NOMO-1 treated with dmso at 0.1 percent for 144 hours (cell line): ENCODE measurements around the gene CSNK1D.

ENCODE experiments used
- DNase-seq: peaks from one replicate; lab custom pipeline; 2025; ENCODE audit not compliant: unreplicated experiment; lab: John Stamatoyannopoulos, UW

Gene CSNK1D

DNA sequence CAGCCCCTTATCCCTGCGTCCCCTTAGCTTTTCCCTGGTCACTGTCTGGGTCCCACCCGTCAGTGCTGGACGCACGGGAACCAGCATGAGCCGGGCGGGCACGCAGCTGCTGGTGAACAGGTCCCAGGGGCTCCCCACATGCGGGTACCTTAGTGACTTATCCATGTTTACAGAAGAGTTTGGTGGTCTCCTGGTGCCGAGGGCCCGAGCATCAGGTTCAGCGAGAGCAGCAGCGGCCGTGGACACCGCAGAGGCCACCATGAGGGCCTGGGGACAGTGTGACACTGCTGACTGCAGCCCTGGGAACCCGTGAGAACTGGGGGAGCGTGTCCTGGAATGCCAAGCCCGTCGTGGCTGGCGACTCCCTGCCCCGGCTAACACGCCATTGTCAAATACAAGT lies 37.4 kb upstream of the CSNK1D start:
- DNase-seq: no peak

DNA sequence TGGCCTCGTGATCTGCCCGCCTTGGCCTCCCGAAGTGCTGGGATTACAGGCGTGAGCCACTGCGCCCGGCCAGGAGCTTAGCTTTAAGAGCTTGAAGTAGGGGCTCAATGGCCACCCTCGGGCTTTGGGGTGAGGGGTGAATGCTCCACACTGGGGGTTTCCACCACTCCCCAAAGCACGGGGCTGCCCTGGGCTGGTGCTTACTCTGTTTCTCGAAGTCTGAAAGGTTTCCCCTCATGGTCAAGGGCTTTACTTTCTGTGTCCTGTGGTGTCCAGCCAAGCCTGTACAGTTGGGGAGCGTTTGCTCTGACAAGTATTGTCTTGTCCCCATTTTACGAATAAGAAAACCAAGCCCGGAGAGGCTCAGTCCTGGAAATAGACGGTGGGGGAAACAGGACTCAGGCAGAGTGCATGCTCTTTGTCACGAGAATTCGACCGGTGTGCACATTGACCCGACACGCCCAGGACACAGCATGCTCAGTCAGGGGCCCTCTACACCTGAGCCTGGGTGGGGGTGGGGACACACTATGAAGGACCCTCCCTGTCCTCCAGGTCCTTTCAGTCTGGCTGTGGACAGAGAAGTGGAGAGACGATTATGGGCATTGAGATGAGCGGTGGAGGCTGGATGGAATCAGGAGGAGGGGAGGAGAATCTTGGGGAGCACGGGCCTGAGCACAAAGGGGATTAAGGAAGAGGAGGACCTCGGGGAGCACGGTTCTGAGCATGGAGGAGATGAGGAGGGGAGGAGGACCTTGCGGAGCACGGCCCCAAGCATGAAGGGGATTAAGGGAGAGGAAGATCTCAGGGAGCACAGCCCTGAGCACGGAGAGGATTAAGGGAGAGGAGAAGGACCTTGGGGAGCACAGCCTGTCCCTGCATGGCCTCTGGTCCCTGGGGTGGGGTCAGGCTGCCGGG lies 36.4 kb upstream of the CSNK1D start:
- no peak for DNase-seq

DNA sequence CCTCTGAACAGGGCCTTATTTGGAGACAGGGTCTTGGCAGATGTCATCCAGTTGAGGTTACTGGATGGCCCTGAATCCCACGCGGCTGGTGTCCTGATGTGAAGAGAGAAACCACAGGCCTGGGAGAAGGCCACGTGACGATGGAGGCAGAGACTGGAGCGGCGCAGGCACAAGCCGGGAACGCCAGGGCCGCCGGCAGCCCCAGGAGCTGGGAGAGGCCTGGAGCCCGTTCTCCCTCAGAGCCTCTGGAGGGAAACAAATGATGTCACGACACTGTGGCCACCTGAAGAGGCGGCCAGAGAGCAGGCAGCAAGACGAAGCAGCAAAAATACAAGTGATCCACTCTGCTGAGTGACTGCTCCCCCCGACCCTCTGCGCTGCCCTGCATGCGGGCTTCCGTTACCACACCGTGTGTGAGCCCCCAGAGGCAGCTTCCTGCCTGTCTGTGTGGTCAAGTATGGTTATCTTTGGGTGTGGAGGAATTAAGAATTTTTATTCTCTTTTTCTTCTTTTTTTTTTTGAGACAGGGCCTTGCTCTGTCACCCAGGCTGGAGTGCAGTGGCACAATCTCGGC lies 32.3 kb upstream of the CSNK1D start:
- no peak for DNase-seq

DNA sequence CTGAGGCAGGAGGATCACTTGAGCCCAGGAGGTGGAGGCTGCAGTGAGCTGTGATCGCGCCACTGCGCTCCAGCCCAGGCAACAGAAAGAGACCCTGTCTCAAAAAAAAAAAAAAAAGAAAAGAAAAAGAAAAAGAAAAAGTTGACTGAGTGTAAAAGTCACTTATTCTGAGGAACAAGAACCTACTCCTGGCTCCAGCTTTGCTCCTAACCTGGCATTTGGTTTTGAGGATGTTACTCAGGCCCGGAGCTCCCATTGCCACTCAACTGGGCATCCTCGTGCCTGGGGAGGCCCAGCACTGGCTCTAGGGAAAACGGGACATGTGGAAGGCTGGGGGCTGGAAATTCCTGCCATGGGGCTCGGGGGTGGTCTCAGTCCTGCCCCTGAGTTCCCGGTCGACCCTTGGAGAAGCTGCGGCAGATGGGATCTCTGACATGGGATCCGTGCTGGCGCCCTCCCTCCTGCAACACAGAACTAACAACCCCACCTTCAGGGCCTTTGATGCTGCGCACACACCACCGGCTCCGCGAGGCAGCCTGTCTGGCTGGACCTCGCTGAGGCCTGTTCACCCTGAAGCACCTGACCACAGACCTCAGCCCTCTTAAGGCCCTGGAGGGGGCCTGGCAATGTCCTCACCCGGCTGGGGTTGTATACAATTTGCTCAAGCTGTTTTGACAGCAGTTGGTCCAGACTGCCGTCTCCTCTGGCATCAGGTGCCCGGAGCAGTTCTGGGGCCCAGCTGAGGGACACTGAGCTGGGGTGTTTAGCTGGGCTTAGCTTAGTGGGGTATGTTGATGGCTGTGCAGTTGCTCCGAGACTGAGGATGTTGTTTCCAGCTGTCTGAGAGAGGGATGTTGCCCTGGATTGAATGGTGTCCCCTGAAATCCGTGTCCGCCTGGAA lies 31.6 kb upstream of the CSNK1D start:
- no peak for DNase-seq

DNA sequence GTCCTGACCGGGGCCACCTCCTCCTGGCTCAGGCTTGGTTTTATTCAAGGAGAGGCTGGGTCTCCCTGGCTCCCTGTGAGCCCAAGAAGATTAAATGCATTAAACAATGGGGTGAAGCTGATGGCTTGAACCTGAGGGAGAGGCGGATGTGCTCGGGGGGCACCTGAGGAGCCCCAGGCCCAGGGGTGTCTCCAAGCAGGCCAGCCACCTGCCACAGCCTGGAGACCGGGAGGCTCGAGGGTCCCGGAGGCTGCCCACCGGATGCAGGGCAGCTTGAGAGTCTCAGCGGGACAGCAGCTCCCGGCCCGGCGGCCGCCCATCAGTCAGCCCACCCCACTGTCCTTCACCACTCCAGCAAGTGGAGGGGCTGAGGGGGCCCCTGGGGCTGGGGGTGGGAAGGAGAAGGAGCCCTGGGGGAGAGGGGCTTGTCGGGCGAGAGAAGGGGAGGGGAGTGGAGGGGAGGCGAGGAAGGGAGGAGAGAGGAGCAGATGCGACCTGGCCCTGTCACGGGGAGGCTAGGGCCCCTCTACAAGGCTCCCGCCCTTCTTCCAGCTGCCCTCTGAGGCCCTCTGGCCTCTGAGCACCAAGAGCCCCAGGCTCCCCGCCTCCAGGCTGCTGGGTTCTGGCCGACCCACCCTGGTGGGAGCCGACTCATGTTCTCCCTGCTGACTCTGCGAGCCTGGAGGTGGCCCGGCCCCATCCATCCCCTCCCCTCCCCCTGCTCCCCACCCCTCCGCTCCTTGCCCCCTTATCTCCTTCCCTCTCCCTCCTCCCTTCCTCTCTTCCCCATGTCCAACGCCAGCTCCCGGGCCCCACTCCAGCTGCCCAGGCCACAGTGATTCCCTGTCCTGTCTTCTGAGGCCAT lies 30.7 kb upstream of the CSNK1D start:
- DNase-seq: no peak

DNA sequence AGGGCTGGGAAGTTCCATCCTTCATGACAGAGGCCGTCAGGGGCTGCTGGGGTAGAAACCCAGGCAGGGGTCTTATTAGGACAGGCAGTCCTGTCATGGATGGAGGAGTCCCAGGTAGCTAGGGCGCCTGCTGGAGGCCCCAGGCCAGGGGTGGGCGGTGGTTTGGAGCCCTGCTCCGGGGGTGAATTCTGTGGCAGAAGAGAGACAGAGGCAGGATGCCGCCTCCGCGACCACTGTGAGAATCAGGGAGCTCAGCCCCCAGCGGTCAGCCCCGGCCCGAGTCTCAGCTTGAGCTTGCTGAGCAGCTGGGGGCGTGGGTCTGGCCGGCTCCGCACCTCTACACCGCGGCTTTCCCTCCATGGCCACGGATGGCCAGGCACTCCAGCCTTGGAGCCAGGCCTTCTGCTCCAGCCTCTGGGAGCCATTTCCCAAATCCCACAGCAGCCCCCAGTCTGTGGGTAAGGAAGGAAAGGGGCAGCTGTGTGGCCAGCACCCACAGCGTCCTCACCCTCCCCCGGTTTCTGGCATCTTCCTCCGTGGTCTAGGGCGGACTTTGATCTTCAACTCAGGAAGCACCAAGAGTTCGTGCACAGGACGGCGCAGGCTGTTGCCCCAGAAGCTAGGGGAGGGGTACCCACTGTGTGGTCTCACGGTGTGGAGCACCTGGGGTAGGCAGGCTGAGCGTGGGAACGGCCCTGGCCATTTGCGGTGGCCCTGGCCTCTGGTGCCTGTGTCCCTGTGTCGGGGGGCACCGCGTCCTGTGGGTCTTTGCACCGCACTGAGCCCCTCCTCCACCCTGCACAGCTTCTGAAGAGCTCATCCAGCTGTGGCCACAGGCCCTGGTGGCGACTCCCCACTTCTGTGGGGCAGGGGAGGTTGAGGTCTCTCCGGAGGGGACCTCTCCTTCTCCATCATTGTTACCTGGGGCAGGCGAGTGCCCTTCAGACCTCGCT lies 29.8 kb upstream of the CSNK1D start:
- DNase-seq: no peak

DNA sequence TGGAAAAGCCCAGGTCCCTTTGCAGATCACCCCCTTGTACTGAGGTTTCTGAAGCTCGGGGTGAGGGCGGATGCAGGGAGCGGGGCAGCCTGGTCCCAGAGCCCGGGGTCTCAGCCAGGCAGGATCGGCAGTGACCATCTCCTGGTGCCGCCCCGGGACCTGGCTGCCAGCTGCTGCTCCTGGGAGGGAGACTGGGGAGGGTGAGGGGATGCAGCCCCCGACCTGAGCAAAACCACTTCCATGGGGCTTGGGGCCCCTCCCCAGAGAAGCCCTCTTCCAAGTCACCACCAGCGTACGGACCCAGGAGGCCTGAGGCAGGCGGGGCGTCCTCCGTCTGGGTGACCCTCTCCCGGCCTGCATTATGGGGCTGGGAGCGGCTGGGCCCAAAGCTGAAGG lies 29.1 kb upstream of the CSNK1D start:
- no peak for DNase-seq

DNA sequence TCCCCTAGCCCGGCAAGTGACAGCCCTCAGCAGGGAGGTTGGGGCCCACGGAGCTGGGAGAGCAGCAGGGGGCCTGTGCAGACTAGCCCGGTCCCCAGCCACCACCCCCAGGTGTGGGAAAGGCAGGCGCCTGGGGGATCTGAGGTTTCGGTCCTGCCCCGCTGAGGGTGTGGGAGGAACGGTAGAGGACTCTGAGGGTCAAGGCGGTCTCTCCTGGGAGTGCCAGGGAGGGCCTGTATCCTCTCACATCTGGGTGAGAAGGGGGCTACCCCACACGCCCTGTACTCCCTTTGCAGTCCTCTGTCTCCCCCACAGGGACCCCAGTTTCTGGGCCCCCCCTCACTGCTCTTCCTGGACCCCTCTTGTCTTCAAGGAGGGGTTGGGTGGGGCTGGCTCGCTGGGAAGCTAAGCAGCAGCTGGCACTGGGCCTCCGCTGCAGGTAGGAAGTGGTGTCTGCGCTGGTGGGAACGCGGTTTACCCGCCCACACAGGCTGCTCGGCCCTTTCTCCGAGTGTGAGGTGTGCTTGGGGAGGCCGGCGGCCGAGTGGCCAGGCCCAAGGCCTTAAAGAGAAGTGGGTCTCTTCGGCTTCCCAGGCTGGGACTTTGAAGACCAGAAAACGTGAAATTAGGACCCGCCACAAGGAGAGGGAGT lies 28.5 kb upstream of the CSNK1D start:
- DNase-seq: no peak

DNA sequence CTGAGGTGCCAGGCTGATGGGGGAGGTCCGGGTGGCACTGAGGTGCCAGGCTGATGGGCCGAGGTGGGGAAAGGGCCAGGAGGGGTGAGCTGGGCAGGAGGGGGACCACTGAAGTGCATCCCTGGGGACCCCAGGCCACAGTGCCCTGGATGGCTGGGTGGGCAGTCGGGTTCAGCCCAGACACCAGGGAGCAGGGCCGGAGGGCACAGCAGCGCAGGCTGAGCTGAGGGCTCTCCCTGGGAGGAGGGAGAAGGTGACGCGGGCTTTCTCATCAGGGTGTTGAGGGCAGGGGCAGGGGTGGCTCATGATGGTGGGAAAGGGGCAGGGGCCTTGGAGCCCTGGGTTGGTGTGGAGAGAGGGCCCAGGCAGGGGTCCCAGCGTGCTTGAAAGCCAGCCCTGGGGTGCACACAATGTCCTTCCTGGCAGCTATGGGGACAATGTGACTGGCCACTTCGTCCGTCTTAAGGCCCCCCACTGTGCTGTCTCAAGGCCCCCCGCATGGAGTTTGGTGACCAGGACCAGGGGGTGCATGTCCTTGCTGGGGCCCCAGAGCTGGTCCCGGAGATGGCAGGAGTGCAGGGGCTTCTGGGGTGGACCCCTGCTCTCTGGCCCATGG lies 27.9 kb upstream of the CSNK1D start:
- DNase-seq: no peak

DNA sequence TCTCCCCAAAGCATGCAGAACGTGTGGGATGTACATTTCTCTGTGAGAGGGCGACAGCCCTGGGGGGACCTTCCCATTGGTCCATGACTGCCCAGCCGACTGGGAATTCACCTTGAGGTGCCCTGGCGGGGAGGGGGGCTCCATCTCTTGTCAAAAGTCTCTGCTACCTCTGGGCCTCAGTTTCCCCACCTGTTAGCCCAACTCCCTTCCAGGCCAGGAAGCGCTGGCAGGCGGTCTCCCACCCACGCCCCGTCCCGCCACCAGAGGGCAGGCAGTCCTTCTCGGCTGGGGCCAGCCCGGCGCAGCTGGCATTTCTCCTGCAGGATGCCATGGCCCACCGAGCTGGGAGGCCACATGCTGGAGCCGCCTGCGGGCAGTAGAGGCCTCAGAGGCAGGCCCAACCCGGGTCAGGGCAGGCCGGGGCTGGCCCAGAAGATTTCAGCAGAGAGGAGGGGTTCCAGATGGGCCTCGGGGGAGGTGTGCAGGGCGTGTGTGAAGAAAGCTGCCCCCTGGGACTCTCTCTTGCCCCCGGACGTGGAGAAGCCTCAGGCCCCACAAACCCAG lies 27.3 kb upstream of the CSNK1D start:
- no peak for DNase-seq

DNA sequence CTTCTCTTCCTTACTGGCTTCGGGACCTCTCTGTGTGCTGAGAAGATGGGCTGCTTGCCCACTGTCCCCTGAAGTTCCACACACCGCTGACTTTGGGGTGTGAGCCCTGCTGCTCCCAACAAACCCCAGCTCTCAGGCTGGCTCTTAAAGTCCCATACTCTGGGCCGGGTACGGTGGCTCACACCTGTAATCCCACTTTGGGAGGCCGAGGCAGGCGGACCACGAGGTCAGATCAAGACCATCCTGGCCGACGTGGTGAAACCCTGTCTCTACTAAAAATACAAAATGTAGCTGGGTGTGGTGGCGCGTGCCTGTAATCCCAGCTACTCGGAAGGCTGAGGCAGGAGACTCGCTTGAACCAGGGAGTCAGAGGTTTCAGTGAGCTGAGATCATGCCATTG lies 26.7 kb upstream of the CSNK1D start:
- no peak for DNase-seq

DNA sequence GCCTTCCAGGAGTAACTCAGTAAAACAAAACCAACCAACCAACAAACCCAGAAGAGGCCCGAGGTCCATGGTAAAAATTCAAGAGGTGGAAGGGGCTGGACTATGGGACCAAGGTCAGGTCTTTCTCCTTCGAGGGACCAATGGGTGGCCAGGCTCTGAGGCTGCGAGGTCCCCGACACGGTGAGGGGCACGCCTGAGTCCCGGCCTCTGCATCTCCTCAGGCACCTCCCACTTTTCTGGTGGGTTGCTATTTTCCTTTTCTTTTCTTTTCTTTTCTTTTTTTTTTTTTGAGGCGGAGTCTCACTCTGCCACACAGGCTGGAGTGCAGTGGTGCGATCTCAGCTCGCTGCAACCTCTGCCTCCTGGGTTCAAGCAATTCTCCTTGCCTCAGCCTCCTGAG lies 26.0 kb upstream of the CSNK1D start:
- DNase-seq: no peak

DNA sequence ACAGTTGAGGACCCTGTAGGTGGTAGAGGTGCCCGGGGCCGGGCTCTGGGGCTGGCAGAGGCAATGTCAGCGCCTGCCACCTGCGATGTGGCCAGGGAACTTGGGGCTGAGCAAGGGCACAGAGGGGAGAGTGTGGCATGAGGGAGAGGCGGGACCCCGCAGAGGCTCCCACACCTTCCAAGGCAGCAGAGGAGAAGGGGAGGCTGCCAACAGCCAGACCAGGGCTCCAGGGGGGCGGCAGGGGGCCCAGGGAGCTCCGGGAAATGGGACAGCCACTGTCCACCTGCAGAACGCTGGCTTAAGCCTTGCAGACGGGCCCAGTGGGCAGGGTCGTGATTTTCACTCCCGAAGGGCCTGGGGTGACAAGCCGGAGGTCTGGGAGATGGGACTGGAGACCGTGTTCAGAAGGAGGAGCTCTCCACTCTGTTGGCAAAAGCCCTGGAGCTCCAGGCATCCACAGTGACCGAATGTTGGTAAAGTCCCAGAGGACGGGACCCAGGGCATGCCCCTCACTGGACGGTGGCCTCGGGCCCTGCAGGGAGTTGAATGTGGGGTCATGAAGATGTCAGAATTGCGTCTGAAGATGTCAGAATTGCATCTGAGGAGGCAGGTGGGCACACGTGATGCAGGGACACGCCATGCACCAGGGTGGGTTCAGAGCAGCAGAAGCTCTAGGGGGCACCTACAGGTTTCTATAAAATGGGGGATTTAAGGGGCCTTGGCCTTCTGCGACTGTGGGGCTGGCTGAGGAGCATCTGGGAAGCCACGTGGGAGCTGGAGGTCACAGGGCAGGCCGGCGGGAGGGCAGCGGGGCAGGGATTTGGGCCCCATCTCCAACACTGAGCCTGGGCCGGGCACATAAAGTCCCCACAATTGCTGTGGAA lies 25.3 kb upstream of the CSNK1D start:
- no peak for DNase-seq

DNA sequence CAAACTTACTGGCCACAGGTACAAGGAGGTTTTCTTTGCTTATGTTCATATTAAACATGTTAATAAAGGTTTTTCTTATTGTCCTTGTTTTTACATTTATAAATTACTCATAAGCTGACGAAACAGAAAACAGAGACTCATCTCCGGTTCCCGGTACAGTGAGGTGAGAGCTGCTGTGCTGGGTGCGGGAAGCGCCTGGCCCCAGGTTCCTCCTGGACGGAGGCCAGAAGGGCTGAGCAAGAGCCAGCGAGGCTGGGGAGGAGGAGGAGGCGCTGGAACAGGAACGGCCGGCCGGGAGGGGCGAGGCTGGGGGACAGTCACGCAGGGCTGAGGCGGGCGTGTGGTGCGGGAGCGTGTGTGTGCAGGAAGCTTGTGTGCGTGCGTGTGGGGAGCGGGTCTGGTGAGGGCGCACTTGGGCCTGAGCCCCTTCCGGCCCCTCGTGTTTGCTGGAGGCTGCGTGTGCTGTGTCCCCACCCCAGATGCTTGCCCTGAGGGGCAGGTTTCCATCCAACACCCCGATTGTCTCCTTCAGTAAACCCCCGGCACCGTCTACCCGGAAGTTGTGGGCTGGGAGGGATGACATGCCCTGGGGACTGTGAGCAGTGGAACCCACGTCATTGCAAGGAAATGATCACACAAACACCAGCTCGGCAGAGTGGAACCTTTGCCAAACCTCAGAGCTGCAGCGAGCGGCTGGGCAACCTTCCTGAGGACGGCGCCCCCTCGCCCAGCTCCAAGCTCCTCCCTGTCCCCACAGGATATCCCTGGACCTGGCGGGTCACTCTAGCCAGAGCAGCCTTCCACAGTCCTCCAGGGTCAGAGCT lies 24.4 kb upstream of the CSNK1D start:
- DNase-seq: peak; percentile 80

DNA sequence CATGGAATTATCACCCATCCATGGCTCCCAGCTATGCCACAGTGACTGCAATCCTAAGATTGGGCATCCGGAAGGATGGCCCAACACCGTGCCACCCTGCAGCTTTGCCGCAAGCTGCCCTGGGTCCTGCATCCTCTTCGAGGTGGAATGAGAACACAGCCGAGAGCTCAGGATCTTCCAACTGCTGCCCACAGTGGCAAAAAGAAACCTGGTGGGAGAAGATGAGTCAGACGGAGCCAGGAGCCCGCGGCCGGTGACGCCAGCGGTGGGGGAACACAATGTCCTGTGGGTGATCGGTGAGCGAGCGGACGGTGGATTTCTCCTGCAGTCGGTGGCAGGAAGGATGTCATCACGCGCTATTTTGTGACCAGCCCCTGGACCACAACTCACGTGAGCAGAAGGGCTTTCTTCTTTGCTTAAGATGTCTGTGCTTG lies 23.8 kb upstream of the CSNK1D start:
- DNase-seq: peak; percentile 44

DNA sequence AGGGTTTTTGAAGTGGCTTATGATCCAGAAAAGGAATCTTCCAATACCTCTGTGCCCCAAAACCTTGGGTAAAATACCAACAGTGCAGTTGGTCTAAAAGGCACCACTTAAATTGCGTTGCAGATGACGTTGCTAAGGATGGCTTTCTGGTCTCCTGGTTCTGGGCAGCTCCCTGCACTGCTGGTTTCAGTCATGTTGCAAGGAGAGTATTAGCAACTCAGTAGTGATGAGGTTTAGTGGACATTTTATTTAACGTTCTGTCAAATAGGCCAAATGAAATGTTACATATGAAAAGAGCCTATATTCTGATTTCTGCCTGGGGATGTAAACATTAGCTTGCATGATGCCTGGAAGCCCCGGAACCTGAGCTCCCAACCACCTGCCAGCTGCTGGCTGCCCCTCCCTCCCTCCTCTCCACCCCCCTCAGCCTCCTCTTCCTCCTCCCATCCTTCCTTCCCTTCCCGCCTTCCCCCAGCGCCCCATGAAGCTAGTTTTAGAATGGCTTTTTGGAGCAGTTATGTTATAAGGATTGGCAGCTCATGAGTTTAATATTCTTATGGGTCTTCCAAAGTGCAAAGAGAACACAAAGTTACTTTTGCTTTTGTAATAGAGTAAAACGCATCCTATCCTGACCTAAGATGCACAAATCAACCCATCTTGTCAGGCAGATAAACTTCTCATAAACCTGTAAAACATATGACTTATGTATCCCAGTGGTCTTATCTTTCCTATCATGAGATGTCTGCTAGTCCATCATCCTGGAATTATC lies 23.2 kb upstream of the CSNK1D start:
- no peak for DNase-seq
